Nephron progenitor cell (in vitro differentiated cells): Measurements from ENCODE around the gene ZNF593.

Source experiments
- DNase-seq: peaks from one replicate; pipeline ENCODE4 v3.0.0; 2021
- H3K27ac Mint-ChIP-seq: 2 replicates; pipeline ENCODE4 v1.8.0; 2021; ENCODE audit warnings: mild to moderate bottlenecking, moderate library complexity, mixed read lengths
- H3K27me3 Mint-ChIP-seq: 2 replicates; pipeline ENCODE4 v1.8.0; 2021; ENCODE audit warnings: mild to moderate bottlenecking, low read depth, mixed read lengths; ENCODE audit not compliant: poor library complexity
- H3K36me3 Mint-ChIP-seq: 2 replicates; pipeline ENCODE4 v1.8.0; 2021; ENCODE audit warnings: low read depth, mixed read lengths
- H3K4me1 Mint-ChIP-seq: 2 replicates; pipeline ENCODE4 v1.8.0; 2021; ENCODE audit warnings: mixed read lengths
- H3K4me3 Mint-ChIP-seq: 2 replicates; pipeline ENCODE4 v1.8.0; 2021; ENCODE audit warnings: mild to moderate bottlenecking, moderate library complexity, mixed read lengths
- H3K9me3 Mint-ChIP-seq: 2 replicates; pipeline ENCODE4 v1.8.0; 2021; ENCODE audit warnings: mild to moderate bottlenecking, moderate library complexity, mixed read lengths
- CTCF ChIP-seq: fragments of 200-600 bp; sonication (generic); IDR thresholded peaks from 2 replicates; pipeline ENCODE4 v1.5.0; 2021; ENCODE audit warnings: antibody characterized with exemption

ZNF593 gene

GRCh38 chr1:26132128-26132833 is 37.4 kb upstream of the ZNF593 start:
- H3K27ac Mint-ChIP-seq: no peak overlapping the region
- H3K27me3 Mint-ChIP-seq: peaks cover 12% of the 10 kb centered on the region
- no peak for TF ChIP-seq CTCF
- H3K4me1 Mint-ChIP-seq: peaks cover 16% of the 10 kb centered on the region
- no peak for DNase-seq
- H3K4me3 Mint-ChIP-seq: no peak overlapping the region
- peaks cover 6% of the 10 kb centered on the region for H3K36me3 Mint-ChIP-seq
- peaks cover 29% of the 10 kb centered on the region for H3K9me3 Mint-ChIP-seq

- H3K36me3 Mint-ChIP-seq: peaks cover 6% of the 10 kb centered on the region
- no peak overlapping the region for H3K27ac Mint-ChIP-seq
- no peak for TF ChIP-seq CTCF
- no peak overlapping the region for H3K4me3 Mint-ChIP-seq
- H3K4me1 Mint-ChIP-seq: peaks cover 11% of the 10 kb centered on the region
- peaks cover 29% of the 10 kb centered on the region for H3K9me3 Mint-ChIP-seq
- DNase-seq: no peak
- H3K27me3 Mint-ChIP-seq: peaks cover 12% of the 10 kb centered on the region
Measured at GRCh38 chr1:26132834-26133167, 36.9 kb upstream of the ZNF593 start.

GRCh38 chr1:26134466-26134865 is 35.2 kb upstream of the ZNF593 start:
- H3K27ac Mint-ChIP-seq: no peak overlapping the region
- no peak for DNase-seq
- peaks cover 6% of the 10 kb centered on the region for H3K4me1 Mint-ChIP-seq
- no peak overlapping the region for H3K4me3 Mint-ChIP-seq
- no peak for TF ChIP-seq CTCF
- H3K9me3 Mint-ChIP-seq: peaks cover 29% of the 10 kb centered on the region
- peaks cover 6% of the 10 kb centered on the region for H3K36me3 Mint-ChIP-seq
- H3K27me3 Mint-ChIP-seq: peaks cover 9% of the 10 kb centered on the region

GRCh38 chr1:26138974-26139558 is 30.6 kb upstream of the ZNF593 start:
- H3K27me3 Mint-ChIP-seq: peaks cover 14% of the 10 kb centered on the region
- H3K27ac Mint-ChIP-seq: peak overlapping the region; percentile 62
- H3K4me1 Mint-ChIP-seq: peaks cover 6% of the 10 kb centered on the region
- no peak overlapping the region for H3K4me3 Mint-ChIP-seq
- peaks cover 20% of the 10 kb centered on the region for H3K9me3 Mint-ChIP-seq
- peaks cover 5% of the 10 kb centered on the region for H3K36me3 Mint-ChIP-seq
- TF ChIP-seq CTCF: no peak
- no peak for DNase-seq

- H3K27me3 Mint-ChIP-seq: peaks cover 20% of the 10 kb centered on the region
- no peaks in the 10 kb centered on the region for H3K36me3 Mint-ChIP-seq
Measured at GRCh38 chr1:26142159-26142558, 27.5 kb upstream of the ZNF593 start.

More at GRCh38 chr1:26142159-26142558, 27.5 kb upstream of the ZNF593 start:
- Mint-ChIP-seq H3K4me1 (peaks cover 17% of the 10 kb centered on the region), H3K9me3 (no peaks in the 10 kb centered on the region), H3K4me3 (no peak overlapping the region), H3K27ac (no peak overlapping the region)
- no peak for TF ChIP-seq CTCF
- DNase-seq: no peak
